ENCODE data around the gene JCAD. TPM values are rescaled to one million over a fixed set of nuclear protein-coding genes. Genes with fewer than 3 reads are reported as not detected.

JCAD gene
- total and polyA plus RNA-seq, 12 donors = 10.5 to 53.5 (median 22.2) TPM

DNA sequence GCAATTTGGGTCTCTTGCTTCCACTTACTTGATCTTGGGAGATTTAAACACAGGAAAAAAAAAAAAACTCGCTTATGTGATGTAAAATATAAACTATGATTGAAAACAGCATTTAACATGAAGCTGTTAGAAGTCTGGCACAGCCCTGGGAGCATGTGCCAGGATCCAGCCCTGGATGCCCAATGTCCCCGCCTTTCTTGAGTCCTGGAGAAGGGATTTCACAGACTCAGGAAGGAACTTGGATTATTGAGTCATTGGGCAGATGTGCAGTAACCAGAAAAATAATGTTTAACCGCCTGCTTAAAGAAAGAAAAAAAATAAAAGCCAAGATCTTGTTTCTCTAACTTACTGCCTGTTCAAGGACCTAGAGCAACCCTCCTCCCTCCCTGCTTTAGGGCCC lies 3.7 kb upstream of the JCAD start:
- Histone ChIP-seq H3K27me3 (no peaks in the 10 kb centered on the region), H3K4me1 (replicated peaks in 1 of 2) (peaks cover under 1 to 3% of the 10 kb centered on the region in 2 donors), H3K27ac (no peak overlapping the region), H3K9me3 (replicated peaks in 1 of 3) (no peaks in the 10 kb centered on the region), H3K4me3 (no peak overlapping the region), H3K36me3 (replicated peaks in 1 of 2) (no peaks in the 10 kb centered on the region)
- no peak for DNase-seq
- TF ChIP-seq, protein P1, sequence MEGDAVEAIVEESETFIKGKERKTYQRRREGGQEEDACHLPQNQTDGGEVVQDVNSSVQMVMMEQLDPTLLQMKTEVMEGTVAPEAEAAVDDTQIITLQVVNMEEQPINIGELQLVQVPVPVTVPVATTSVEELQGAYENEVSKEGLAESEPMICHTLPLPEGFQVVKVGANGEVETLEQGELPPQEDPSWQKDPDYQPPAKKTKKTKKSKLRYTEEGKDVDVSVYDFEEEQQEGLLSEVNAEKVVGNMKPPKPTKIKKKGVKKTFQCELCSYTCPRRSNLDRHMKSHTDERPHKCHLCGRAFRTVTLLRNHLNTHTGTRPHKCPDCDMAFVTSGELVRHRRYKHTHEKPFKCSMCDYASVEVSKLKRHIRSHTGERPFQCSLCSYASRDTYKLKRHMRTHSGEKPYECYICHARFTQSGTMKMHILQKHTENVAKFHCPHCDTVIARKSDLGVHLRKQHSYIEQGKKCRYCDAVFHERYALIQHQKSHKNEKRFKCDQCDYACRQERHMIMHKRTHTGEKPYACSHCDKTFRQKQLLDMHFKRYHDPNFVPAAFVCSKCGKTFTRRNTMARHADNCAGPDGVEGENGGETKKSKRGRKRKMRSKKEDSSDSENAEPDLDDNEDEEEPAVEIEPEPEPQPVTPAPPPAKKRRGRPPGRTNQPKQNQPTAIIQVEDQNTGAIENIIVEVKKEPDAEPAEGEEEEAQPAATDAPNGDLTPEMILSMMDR (IDR thresholded peaks at IDR 0.05) = no peak
- WGBS, 4 donors = 67 to 78% (median 74%) methylated on average over 3 of the region's 3 CpGs
- intact Hi-C loops (cut with DNase I) = loop anchor here in 1 of 2 donors (10.0 kb wide), 1 partner anchor 58 kb away; no protein-coding TSS in a partner anchor

DNA sequence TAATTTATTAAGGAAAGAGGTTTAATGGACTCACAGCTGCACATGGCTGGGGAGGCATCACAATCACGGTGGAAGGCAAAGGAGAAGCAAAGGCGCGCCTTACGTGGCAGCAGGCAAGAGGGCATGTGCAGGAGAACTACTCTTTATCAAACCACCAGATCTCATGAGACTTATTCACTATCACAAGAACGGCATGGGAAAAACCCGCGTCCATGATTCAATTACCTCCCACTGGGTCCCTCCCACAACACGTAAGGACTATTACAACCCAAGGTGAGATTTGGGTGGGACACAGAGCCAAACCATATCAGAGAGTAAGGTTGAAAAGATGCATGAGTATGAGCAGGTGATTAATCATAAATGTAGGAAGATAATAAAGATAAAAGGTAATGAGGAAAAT lies 3.2 kb upstream of the JCAD start:
- WGBS, 4 donors = 84 to 89% (median 87%) methylated on average over 8 of the region's 8 CpGs
- Histone ChIP-seq H3K27ac (no peak overlapping the region), H3K9me3 (replicated peaks in 1 of 3) (no peaks in the 10 kb centered on the region)

DNA sequence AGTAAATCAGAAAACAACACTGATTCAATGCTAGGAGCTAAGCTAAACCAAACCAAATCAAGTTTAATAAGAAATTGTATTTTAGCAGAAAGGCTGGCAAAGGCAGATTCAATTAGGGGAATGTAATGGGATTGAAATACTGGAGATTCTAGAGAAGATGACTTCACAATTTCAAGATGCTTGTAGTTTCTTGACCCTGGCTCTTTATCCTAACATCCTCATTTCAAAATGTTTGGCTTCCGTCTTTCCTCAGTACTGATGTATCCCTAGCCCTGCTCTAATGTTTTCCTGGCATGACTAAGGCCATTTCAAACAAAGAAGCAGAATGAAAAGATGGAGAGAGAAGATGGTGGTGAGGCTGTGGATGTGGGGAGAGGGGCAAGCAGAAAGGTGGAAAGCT lies 2.7 kb upstream of the JCAD start:
- 54 to 70% (median 63%) methylated on average over 1 of the region's 1 CpG for WGBS, 4 donors
- H3K9me3 ChIP-seq (replicated peaks in 1 of 3) = no peaks in the 10 kb centered on the region
- intact Hi-C loops (cut with DNase I) = loop anchor here in 1 of 2 donors (10.0 kb wide), 1 partner anchor 57 kb away; no protein-coding TSS in a partner anchor
- no peak for DNase-seq
- no peaks in the 10 kb centered on the region for H3K27me3 ChIP-seq
- no peak overlapping the region for H3K27ac ChIP-seq
- H3K4me1 ChIP-seq (replicated peaks in 1 of 2) = peaks cover 0 to 3% of the 10 kb centered on the region in 2 donors
- no peak overlapping the region for H3K4me3 ChIP-seq
- H3K36me3 ChIP-seq (replicated peaks in 1 of 2) = no peaks in the 10 kb centered on the region
- no peak for TF ChIP-seq POLR2A (IDR thresholded peaks at IDR 0.05)
- TF ChIP-seq, protein P1 (IDR thresholded peaks at IDR 0.05) = no peak

More for the DNA sequence above, 3.2 kb upstream of the JCAD start:
- TF ChIP-seq, protein P1 (IDR thresholded peaks at IDR 0.05) = no peak
- TF ChIP-seq POLR2A (IDR thresholded peaks at IDR 0.05) = no peak
- intact Hi-C loops (cut with DNase I) = loop anchor here in 1 of 2 donors (10.0 kb wide), 1 partner anchor 58 kb away; no protein-coding TSS in a partner anchor
- H3K4me1 ChIP-seq (replicated peaks in 1 of 2) = peaks cover 0 to 3% of the 10 kb centered on the region in 2 donors
- no peak for DNase-seq
- no peaks in the 10 kb centered on the region for H3K27me3 ChIP-seq
- H3K4me3 ChIP-seq = no peak overlapping the region
- no peaks in the 10 kb centered on the region for H3K36me3 ChIP-seq (replicated peaks in 1 of 2)

DNA sequence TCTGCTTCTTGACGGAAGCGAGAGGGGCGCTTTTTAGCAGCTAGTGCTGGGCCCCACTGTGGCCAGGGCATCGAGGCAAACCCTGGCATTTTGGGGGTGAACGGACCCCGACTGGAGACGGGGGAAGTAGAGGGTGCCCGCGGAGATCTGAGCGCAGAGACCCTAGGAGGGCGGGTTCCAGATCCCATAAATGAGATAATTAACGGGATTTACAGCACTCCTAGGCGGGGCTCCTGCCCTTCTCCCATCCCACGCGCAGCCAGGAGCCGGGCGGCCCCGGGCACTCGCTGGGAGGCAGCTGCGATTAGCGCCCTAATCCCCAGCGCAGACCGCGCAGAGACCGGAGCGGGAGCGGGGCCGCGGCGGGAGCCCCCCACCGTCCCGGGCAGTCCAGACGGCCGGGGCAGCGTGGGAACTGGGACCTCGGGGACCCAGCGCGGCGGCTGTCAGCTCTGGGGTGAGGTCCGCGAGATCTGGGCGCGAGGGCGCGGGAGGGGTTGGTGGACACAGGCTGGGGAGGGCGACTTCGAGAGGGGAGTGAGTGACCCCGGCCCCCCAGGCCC lies 735 bp downstream of the JCAD start:
- peaks cover 3 to 4% of the 10 kb centered on the region in 2 donors for H3K4me1 ChIP-seq (replicated peaks in 1 of 2)
- H3K4me3 ChIP-seq = peak overlapping the region; percentile 11 to 89 (median 50)
- intact Hi-C loops (cut with DNase I) = no loop called here
- no peaks in the 10 kb centered on the region for H3K9me3 ChIP-seq (replicated peaks in 1 of 3)
- H3K27ac ChIP-seq = peak overlapping the region in 4 of 5 donors; percentile 35 to 91 (median 72)
- no peaks in the 10 kb centered on the region for H3K36me3 ChIP-seq (replicated peaks in 1 of 2)
- DNase-seq = no peak
- TF ChIP-seq POLR2A (IDR thresholded peaks at IDR 0.05) = no peak
- TF ChIP-seq, protein P1 (IDR thresholded peaks at IDR 0.05) = no peak
- WGBS, 4 donors = 4 to 21% (median 7%) methylated on average over 13 to 48 of the region's 48 CpGs
- H3K27me3 ChIP-seq = no peaks in the 10 kb centered on the region

Measured in adrenal gland (tissue), 12 donors.